Right atrium auricular region (tissue), 2 donors: ENCODE data around the gene BMPR2. TPM values are rescaled to one million over a fixed set of nuclear protein-coding genes. Genes with fewer than 3 reads are reported as not detected.

Experiments
- DNase-seq: peaks from one replicate; pipeline ENCODE4 v3.0.0-alpha.2; 2019; ENCODE audit warnings: low spot score
- H3K27ac ChIP-seq, 2 donors: fragments of 200-600 bp; sonication (generic); 1 replicate in 1 of 2; 2 replicates in 1 of 2; pipeline ENCODE4 v1.5.1; 2016 to 2019
- H3K27me3 ChIP-seq, 2 donors: fragments of 200-600 bp; sonication (generic); one replicate each; pipeline versions ENCODE4 v1.5.1 to v1.6.0; 2017 to 2019
- H3K36me3 ChIP-seq: fragments of 200-600 bp; sonication (generic); one replicate; pipeline ENCODE4 v1.5.1; 2016
- H3K4me1 ChIP-seq, 2 donors: fragments of 200-600 bp; sonication (generic); one replicate each; pipeline versions ENCODE4 v1.5.1 to v1.6.0; 2017 to 2019
- H3K4me3 ChIP-seq, 2 donors: fragments of 200-600 bp; sonication (generic); 1 replicate in 1 of 2; 2 replicates in 1 of 2; pipeline ENCODE4 v1.5.1; 2017 to 2019; ENCODE audit warnings: mild to moderate bottlenecking in 1 of 2, moderate library complexity in 1 of 2
- H3K9me3 ChIP-seq, 2 donors: fragments of 200-600 bp; sonication (generic); one replicate each; pipeline ENCODE4 v1.5.1; 2019
- total RNA-seq, 2 donors: library from RNA; depleted of rRNA; stranded (reverse); fragments of >200 nt; gene quantifications; one replicate each; pipeline ENCODE4 v1.1.0, GENCODE V29; 2016
- TF ChIP-seq, protein P1 (sequence below), 2 donors: fragments of 200-600 bp; sonication (generic); IDR thresholded peaks; one replicate each; pipeline ENCODE4 v1.5.1; 2019; ENCODE audit warnings: antibody characterized with exemption in 2 of 2

Gene BMPR2
- total RNA-seq, 2 donors from 2014 or later: 55.0 to 68.5 TPM

DNA sequence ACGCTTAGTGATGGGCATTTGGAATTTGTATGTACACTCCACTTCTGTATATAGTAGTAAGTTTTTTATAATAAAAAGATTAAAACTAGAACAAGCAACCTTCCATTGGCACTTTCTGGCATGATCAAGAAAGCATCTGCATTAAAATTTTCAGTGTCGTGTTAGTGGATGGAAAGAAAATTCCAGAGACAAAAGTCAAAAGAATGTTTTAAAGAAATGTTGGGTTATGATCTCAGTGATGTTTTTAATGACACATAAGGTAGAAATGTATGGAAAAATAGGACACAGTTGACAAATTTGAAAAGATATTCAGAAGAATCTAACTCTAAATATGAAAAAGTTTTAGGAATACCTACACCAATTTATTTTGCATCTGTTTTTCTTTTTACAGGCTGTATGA is 132.6 kb downstream of the BMPR2 start:
- H3K27me3 ChIP-seq: no peaks in the 10 kb centered on the region
- peaks cover 3% of the 10 kb centered on the region for H3K36me3 ChIP-seq
- no peak for DNase-seq
- no peak overlapping the region for H3K27ac ChIP-seq
- H3K4me1 ChIP-seq: no peaks in the 10 kb centered on the region
- TF ChIP-seq, protein P1, sequence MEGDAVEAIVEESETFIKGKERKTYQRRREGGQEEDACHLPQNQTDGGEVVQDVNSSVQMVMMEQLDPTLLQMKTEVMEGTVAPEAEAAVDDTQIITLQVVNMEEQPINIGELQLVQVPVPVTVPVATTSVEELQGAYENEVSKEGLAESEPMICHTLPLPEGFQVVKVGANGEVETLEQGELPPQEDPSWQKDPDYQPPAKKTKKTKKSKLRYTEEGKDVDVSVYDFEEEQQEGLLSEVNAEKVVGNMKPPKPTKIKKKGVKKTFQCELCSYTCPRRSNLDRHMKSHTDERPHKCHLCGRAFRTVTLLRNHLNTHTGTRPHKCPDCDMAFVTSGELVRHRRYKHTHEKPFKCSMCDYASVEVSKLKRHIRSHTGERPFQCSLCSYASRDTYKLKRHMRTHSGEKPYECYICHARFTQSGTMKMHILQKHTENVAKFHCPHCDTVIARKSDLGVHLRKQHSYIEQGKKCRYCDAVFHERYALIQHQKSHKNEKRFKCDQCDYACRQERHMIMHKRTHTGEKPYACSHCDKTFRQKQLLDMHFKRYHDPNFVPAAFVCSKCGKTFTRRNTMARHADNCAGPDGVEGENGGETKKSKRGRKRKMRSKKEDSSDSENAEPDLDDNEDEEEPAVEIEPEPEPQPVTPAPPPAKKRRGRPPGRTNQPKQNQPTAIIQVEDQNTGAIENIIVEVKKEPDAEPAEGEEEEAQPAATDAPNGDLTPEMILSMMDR (IDR thresholded peaks at IDR 0.05): no peak
- H3K9me3 ChIP-seq: no peaks in the 10 kb centered on the region
- no peak overlapping the region for H3K4me3 ChIP-seq

- TF ChIP-seq, protein P1 (IDR thresholded peaks at IDR 0.05): no peak
- H3K9me3 ChIP-seq: no peaks in the 10 kb centered on the region
- no peak overlapping the region for H3K4me3 ChIP-seq
- peaks cover 23% of the 10 kb centered on the region for H3K36me3 ChIP-seq
- no peaks in the 10 kb centered on the region for H3K4me1 ChIP-seq
- no peak for DNase-seq
- H3K27me3 ChIP-seq: no peaks in the 10 kb centered on the region
- no peak overlapping the region for H3K27ac ChIP-seq
Measured at GRCh38 chr2:202510911-202511310, 134.8 kb downstream of the BMPR2 start.

DNA sequence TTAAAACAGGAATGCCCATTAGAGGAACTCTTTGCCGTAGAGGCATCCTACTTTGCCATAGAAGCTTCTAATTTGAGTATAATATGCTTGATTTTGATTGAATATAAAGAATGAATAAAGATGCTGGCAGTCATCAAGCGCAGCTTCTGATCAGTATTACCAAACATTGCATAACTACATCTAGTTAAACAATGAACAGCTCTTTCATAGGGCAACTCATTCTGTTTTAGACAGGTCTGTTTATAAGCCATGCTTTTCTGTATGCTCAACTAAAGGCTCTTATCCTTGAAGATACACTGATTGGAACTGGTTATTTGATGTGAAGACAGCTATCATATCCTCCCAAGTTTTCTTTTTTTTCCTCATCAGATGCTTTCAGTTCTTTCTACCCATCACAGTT is 136.0 kb downstream of the BMPR2 start:
- H3K27ac ChIP-seq: no peak overlapping the region
- H3K27me3 ChIP-seq: no peaks in the 10 kb centered on the region
- no peak overlapping the region for H3K4me3 ChIP-seq
- TF ChIP-seq, protein P1 (IDR thresholded peaks at IDR 0.05): no peak
- peaks cover 23% of the 10 kb centered on the region for H3K36me3 ChIP-seq
- no peak for DNase-seq
- no peaks in the 10 kb centered on the region for H3K4me1 ChIP-seq
- no peaks in the 10 kb centered on the region for H3K9me3 ChIP-seq

DNA sequence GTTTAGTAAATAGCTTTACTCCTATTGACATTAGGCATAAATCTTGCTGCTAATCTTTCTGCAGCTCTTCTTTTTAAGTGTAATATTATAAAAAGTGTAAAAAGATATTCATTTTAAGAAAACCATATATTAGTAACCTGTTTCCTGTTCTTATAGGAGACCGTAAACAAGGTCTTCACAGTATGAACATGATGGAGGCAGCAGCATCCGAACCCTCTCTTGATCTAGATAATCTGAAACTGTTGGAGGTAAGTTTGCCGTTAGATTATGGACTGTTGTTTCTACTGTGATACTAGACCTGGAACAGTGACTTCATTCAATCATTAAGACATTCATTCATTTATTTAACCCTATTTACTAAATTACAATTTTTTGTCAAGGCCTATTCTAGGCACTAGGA is 138.6 kb downstream of the BMPR2 start:
- H3K4me1 ChIP-seq: no peaks in the 10 kb centered on the region
- no peak overlapping the region for H3K4me3 ChIP-seq
- TF ChIP-seq, protein P1 (IDR thresholded peaks at IDR 0.05): no peak
- no peaks in the 10 kb centered on the region for H3K9me3 ChIP-seq
- no peaks in the 10 kb centered on the region for H3K27me3 ChIP-seq
- DNase-seq: no peak
- no peak overlapping the region for H3K27ac ChIP-seq
- peaks cover 36% of the 10 kb centered on the region for H3K36me3 ChIP-seq

DNA sequence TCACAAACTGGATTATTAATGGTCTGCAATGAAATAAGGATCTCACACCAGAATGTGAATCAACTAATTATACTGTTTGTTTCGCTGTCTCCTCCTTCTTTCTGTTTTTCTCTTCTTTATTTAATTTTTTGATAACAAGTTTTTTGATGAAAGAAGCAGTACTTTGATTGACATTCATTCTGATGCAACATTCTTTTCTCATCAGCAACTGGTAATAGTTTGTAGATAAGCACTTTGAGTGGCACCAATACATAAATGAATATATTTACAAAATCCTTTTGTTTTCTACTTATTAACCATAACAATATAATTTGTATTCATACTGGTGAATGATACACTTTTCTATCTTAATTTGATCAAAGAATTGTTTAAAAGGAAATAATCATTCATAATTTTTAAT is 143.3 kb downstream of the BMPR2 start:
- Histone ChIP-seq H3K4me3 (no peak overlapping the region), H3K27ac (no peak overlapping the region), H3K36me3 (peaks cover 42% of the 10 kb centered on the region), H3K4me1 (no peaks in the 10 kb centered on the region), H3K9me3 (no peaks in the 10 kb centered on the region), H3K27me3 (no peaks in the 10 kb centered on the region)
- TF ChIP-seq, protein P1 (IDR thresholded peaks at IDR 0.05): no peak
- DNase-seq: no peak

GRCh38 chr2:202521470-202521869 is 145.3 kb downstream of the BMPR2 start:
- TF ChIP-seq, protein P1 (IDR thresholded peaks at IDR 0.05): no peak
- H3K27me3 ChIP-seq: no peaks in the 10 kb centered on the region
- peaks cover 30% of the 10 kb centered on the region for H3K36me3 ChIP-seq
- H3K27ac ChIP-seq: no peak overlapping the region
- no peaks in the 10 kb centered on the region for H3K9me3 ChIP-seq
- H3K4me1 ChIP-seq: no peaks in the 10 kb centered on the region
- H3K4me3 ChIP-seq: no peak overlapping the region
- DNase-seq: no peak
